ENCODE measurements around the gene INO80B.

Gene INO80B

GRCh38 chr2:74436848-74437695 lies 17.8 kb upstream of the INO80B start:
- H3K4me3 ChIP-seq (ENCODE audit: low read depth in 1 of 2, low read length in 1 of 2): no peak overlapping the region
- no peak for TF ChIP-seq CTCF (IDR thresholded peaks at IDR 0.05)
- no peaks in the 10 kb centered on the region for H3K9me3 ChIP-seq
- no peaks in the 10 kb centered on the region for H3K36me3 ChIP-seq
- peaks cover 12 to 17% of the 10 kb centered on the region in 2 experiments for H3K4me1 ChIP-seq (ENCODE audit: control insufficient read depth in 1 of 2, insufficient read depth in 1 of 2, low read depth in 1 of 2, low read length in 1 of 2)
- peaks cover 50% of the 10 kb centered on the region for H3K27me3 ChIP-seq
- H3K27ac ChIP-seq: no peak overlapping the region

- no peak overlapping the region for H3K27ac ChIP-seq
- no peaks in the 10 kb centered on the region for H3K9me3 ChIP-seq
- peaks cover 61% of the 10 kb centered on the region for H3K27me3 ChIP-seq
- TF ChIP-seq CTCF (IDR thresholded peaks at IDR 0.05): no peak
- H3K4me3 ChIP-seq (ENCODE audit: low read depth in 1 of 2, low read length in 1 of 2): no peak overlapping the region
- peaks cover 14 to 19% of the 10 kb centered on the region in 2 experiments for H3K4me1 ChIP-seq (ENCODE audit: control insufficient read depth in 1 of 2, insufficient read depth in 1 of 2, low read depth in 1 of 2, low read length in 1 of 2)
- H3K36me3 ChIP-seq: no peaks in the 10 kb centered on the region
Measured at GRCh38 chr2:74438248-74438647, 16.6 kb upstream of the INO80B start.

DNA sequence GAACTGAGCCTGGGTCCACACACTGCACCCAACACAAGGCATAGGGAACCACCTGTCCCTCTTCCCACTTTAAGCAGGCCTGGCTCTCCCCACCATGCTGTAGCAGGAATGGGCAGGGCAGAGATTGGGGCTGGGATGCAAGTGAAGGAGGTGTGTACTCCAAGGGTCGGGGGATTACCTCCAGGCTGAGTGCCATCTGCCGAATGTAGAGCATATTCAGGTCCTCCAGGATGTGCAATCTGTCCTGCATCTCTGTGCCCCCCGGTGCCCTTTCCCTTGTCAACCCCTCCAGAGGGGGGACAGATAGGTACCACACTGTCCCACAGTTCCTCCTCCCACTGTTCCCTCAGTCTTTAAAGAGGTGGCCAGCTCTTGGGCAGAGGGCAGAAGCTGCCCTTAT lies 15.5 kb upstream of the INO80B start:
- Histone ChIP-seq H3K4me1 (ENCODE audit: control insufficient read depth in 1 of 2, insufficient read depth in 1 of 2, low read depth in 1 of 2, low read length in 1 of 2) (peaks cover 14 to 19% of the 10 kb centered on the region in 2 experiments), H3K4me3 (ENCODE audit: low read depth in 1 of 2, low read length in 1 of 2) (no peak overlapping the region), H3K27me3 (peaks cover 73% of the 10 kb centered on the region), H3K27ac (no peak overlapping the region), H3K9me3 (no peaks in the 10 kb centered on the region), H3K36me3 (no peaks in the 10 kb centered on the region)
- TF ChIP-seq CTCF (IDR thresholded peaks at IDR 0.05): no peak

DNA sequence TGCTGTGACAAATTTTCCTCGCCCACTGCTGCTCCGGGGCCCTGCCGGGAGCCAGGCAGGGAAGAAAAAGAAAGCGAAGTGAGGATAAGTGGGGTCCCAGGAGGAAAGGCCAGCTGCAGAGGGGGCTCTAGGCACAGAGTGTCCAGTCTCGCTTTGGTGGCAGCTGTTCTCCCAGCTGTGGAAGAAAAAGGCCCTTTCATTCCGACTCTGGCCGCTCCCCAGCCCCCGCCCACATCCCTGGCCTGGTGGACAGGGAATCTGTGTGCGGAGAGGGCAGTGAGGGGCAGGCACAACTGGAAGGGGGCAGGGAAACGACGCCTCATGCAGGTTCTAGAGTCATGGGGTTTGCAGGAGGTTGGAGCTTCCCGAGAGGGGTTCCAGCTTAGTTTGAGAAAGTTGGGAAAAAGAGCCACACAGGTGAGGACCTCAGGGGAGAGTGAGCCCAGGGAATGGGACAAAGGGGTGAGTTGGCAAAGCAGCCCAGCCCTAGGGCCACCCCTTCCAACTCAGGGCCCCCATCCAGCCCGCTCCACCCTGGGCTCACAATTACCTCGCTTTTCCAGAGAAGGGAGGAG lies 15.0 kb upstream of the INO80B start:
- TF ChIP-seq CTCF (IDR thresholded peaks at IDR 0.05): no peak
- Histone ChIP-seq H3K4me1 (ENCODE audit: control insufficient read depth in 1 of 2, insufficient read depth in 1 of 2, low read depth in 1 of 2, low read length in 1 of 2) (peaks cover 14 to 19% of the 10 kb centered on the region in 2 experiments), H3K4me3 (ENCODE audit: low read depth in 1 of 2, low read length in 1 of 2) (peak overlapping the region in 1 of 2 experiments; percentile 20), H3K9me3 (no peaks in the 10 kb centered on the region), H3K27ac (no peak overlapping the region), H3K27me3 (peaks cover 78% of the 10 kb centered on the region), H3K36me3 (no peaks in the 10 kb centered on the region)

- no peaks in the 10 kb centered on the region for H3K9me3 ChIP-seq
- H3K4me3 ChIP-seq (ENCODE audit: low read depth in 1 of 2, low read length in 1 of 2): peak overlapping the region in 1 of 2 experiments; percentile 20
- no peaks in the 10 kb centered on the region for H3K36me3 ChIP-seq
- peaks cover 14 to 19% of the 10 kb centered on the region in 2 experiments for H3K4me1 ChIP-seq (ENCODE audit: control insufficient read depth in 1 of 2, insufficient read depth in 1 of 2, low read depth in 1 of 2, low read length in 1 of 2)
- H3K27ac ChIP-seq: no peak overlapping the region
- H3K27me3 ChIP-seq: peaks cover 85% of the 10 kb centered on the region
- TF ChIP-seq CTCF (IDR thresholded peaks at IDR 0.05): no peak
Measured at GRCh38 chr2:74440378-74441169, 14.3 kb upstream of the INO80B start.

All from neutrophil (primary cell).